T-cell (primary cell): ENCODE data around the gene CTSH. TPM values are rescaled to one million over a fixed set of nuclear protein-coding genes. Genes with fewer than 3 reads are reported as not detected.
A peak's percentile ranks its signal among the peaks of the same experiment; 100 is the strongest.

Experiments
- ATAC-seq, 4 experiments: fragments of 200-7000 bp in 3 of 4; fragments of 150-1000 bp in 1 of 4; cut with Tn5 transposase; replicated peaks in 1 of 4; 1 replicate in 3 of 4; 2 replicates in 1 of 4; pipeline ENCODE4 v1.10.0; 2021; ENCODE audit warnings: moderate library complexity in 3 of 4, mild to moderate bottlenecking in 2 of 4, moderate number of reproducible peaks in 1 of 4
- CTCF ChIA-PET, 2 donors: fragments of 300-600 bp; sonication (Branson Sonifier 250); formaldehyde crosslinking; loops; one replicate each; lab custom pipeline; 2022; ENCODE audit warnings: antibody characterized with exemption in 2 of 2; lab: Charles Lee
- POLR2A ChIA-PET, 2 donors: fragments of 300-600 bp; sonication (Branson Sonifier 250); formaldehyde crosslinking; loops; one replicate each; lab custom pipeline; 2022; ENCODE audit warnings: antibody characterized with exemption in 2 of 2; lab: Charles Lee
- DNase-seq, 35 experiments: peaks; one replicate each; pipeline versions ENCODE4 v3.0.0 to v3.0.0-alpha.2; 2013 to 2023
- H3K27ac ChIP-seq: one replicate; pipeline ENCODE4 v1.5.1; 2013; ENCODE audit warnings: low read length
- H3K27me3 ChIP-seq, 2 experiments: replicated peaks in 1 of 2; 1 replicate in 1 of 2; 2 replicates in 1 of 2; pipeline versions ENCODE4 v1.6.1 to v1.7.0; 2013; ENCODE audit warnings: low read length in 1 of 2, mixed read lengths in 1 of 2; ENCODE audit not compliant: control insufficient read depth in 2 of 2, insufficient read depth in 2 of 2; ENCODE audit errors: extremely low read depth in 1 of 2
- H3K36me3 ChIP-seq, 2 donors: 1 replicate in 1 of 2; 2 replicates in 1 of 2; pipeline versions ENCODE4 v1.6.1 to v1.7.0; 2013; ENCODE audit warnings: low read length in 1 of 2; ENCODE audit not compliant: control insufficient read depth in 2 of 2, insufficient read depth in 1 of 2; ENCODE audit errors: extremely low read depth in 1 of 2
- H3K4me1 ChIP-seq, 2 experiments: 1 replicate in 1 of 2; 2 replicates in 1 of 2; pipeline versions ENCODE4 v1.6.1 to v1.7.0; 2013; ENCODE audit warnings: low read length in 2 of 2, mixed read lengths in 1 of 2; ENCODE audit not compliant: insufficient read depth in 2 of 2, control insufficient read depth in 1 of 2; ENCODE audit errors: extremely low read depth in 1 of 2
- H3K4me3 ChIP-seq, 2 donors: 1 replicate in 1 of 2; 2 replicates in 1 of 2; pipeline versions ENCODE4 v1.5.1 to v1.7.0; 2013; ENCODE audit warnings: mild to moderate bottlenecking in 2 of 2, low read length in 1 of 2, moderate library complexity in 1 of 2; ENCODE audit not compliant: control insufficient read depth in 1 of 2; ENCODE audit errors: extremely low read depth in 1 of 2
- H3K9me3 ChIP-seq: 2 replicates; pipeline ENCODE4 v1.7.0; 2013
- H3K27ac Mint-ChIP-seq, 2 donors: one replicate each; pipeline ENCODE4 v1.8.0; 2020 to 2021; ENCODE audit warnings: mild to moderate bottlenecking in 2 of 2, mixed read lengths in 2 of 2
- H3K27me3 Mint-ChIP-seq, 2 donors: one replicate each; pipeline ENCODE4 v1.8.0; 2021 to 2022; ENCODE audit warnings: mixed read lengths in 2 of 2
- H3K36me3 Mint-ChIP-seq: one replicate; pipeline ENCODE4 v1.8.0; 2021; ENCODE audit warnings: mixed read lengths
- H3K4me1 Mint-ChIP-seq, 3 donors: one replicate each; pipeline ENCODE4 v1.8.0; 2020 to 2022; ENCODE audit warnings: mixed read lengths in 3 of 3, mild to moderate bottlenecking in 1 of 3
- H3K4me3 Mint-ChIP-seq, 3 donors: one replicate each; pipeline ENCODE4 v1.8.0; 2020 to 2022; ENCODE audit warnings: mild to moderate bottlenecking in 3 of 3, mixed read lengths in 3 of 3, moderate library complexity in 3 of 3
- H3K9me3 Mint-ChIP-seq, 3 donors: one replicate each; pipeline ENCODE4 v1.8.0; 2020 to 2022; ENCODE audit warnings: mixed read lengths in 3 of 3
- WGBS: methylation state at CpG from one replicate; pipeline ENCODE4 v1.1.5; 2013; ENCODE audit warnings: missing lambda C conversion rate; ENCODE audit not compliant: insufficient coverage; 5-methylcytosine and 5-hydroxymethylcytosine counted together
- total RNA-seq, 35 experiments: library from RNA in 6 of 35; stranded (reverse) in 6 of 35; fragments of 120-200 nt in 1 of 35; gene quantifications; one replicate each; pipeline versions ENCODE4 v1.2.1 to v1.2.4 and lab custom pipeline; 2013 to 2026

CTSH gene
- total RNA-seq, 5 donors from 2014 or later (not counting 1 experiment from before 2014, with no cell fraction given) = 8.5 to 49.7 (median 19.2) TPM

DNA sequence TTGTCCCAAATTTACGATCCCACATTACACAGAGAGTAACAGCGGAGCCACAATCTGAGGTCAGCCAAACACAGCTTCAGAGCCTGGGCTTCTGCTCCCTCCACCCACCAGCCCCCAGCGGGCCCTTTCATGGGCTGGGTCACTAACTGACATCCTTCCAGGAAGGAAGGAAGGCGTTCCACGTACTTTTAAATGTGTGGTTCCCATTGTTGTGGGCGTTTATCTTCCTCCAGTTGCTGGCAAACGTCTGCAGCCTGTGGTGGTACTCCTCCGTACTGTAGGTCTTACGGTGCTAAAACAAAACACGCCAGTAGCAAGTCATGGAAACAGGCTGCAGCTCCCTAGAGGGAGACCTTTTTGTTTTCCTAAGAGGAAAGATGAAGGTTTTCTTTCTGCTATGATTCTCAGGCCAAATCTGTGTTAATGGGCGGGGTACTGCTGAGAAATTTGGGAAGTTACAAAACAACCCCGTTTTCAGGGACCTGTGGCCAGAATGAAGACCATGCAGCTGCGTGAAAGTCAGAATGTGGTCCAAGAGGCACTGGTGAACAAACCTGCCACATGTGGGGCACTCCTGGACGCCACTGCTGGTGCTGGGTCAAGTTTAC is 7.6 kb downstream of the CTSH start:
- Mint-ChIP-seq H3K27ac (peak overlapping the region; percentile 73 to 78), H3K9me3 (no peaks in the 10 kb centered on the region), H3K27me3 (peaks cover 4 to 10% of the 10 kb centered on the region in 2 donors), H3K4me3 (peak overlapping the region in 1 of 3 donors; percentile 40), H3K36me3 (peaks cover 3% of the 10 kb centered on the region), H3K4me1 (peaks cover 13 to 27% (median 13%) of the 10 kb centered on the region in 3 donors)
- DNase-seq = no peak
- ChIA-PET POLR2A (no interaction called here), CTCF (interaction anchor here in 1 of 2 donors (0.6 kb wide), 1 partner anchor 181 kb away, joined by 3 read pairs; no protein-coding TSS in a partner anchor)
- H3K4me3 ChIP-seq = no peak overlapping the region
- no peak overlapping the region for H3K27ac ChIP-seq
- H3K36me3 ChIP-seq = no peaks in the 10 kb centered on the region
- H3K27me3 ChIP-seq = peaks cover 0 to 4% of the 10 kb centered on the region in 2 experiments
- ATAC-seq = peak in 3 of 4 experiments; percentile 33 to 50 (median 42)
- WGBS = 22% methylated on average over 12 of the region's 14 CpGs
- no peaks in the 10 kb centered on the region for H3K9me3 ChIP-seq
- H3K4me1 ChIP-seq = peaks cover 5 to 14% of the 10 kb centered on the region in 2 experiments

DNA sequence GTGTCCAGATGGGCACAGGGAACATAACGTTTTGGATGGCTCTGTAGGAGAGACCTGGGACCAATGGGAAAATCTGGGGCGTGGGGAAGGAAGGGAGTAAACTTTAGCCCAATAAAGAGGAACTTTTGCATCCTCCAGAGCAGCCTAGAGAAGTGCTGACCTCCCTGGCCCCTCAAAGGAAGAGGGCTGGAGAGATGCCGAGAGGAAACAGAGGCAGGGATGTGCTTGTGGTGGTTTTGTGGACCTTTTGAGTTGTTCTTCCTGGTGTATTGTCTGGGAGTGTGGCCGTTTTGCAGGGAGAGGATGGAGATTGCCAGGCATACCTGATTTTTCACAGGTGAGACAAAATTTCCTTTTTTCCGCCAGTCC is 10.2 kb downstream of the CTSH start:
- H3K9me3 ChIP-seq = no peaks in the 10 kb centered on the region
- H3K4me3 ChIP-seq = no peak overlapping the region
- H3K27ac ChIP-seq = no peak overlapping the region
- Mint-ChIP-seq H3K9me3 (no peaks in the 10 kb centered on the region), H3K36me3 (peaks cover 3% of the 10 kb centered on the region), H3K4me1 (peaks cover 13 to 24% (median 13%) of the 10 kb centered on the region in 3 donors), H3K4me3 (no peak overlapping the region), H3K27ac (no peak overlapping the region), H3K27me3 (peaks cover 4 to 10% of the 10 kb centered on the region in 2 donors)
- no peak for ATAC-seq
- H3K27me3 ChIP-seq = peaks cover 0 to 4% of the 10 kb centered on the region in 2 experiments
- no peak for DNase-seq
- no peaks in the 10 kb centered on the region for H3K36me3 ChIP-seq
- H3K4me1 ChIP-seq = peaks cover 5 to 12% of the 10 kb centered on the region in 2 experiments
- ChIA-PET CTCF (no interaction called here), POLR2A (no interaction called here)
- WGBS = 67% methylated on average over 3 of the region's 5 CpGs

DNA sequence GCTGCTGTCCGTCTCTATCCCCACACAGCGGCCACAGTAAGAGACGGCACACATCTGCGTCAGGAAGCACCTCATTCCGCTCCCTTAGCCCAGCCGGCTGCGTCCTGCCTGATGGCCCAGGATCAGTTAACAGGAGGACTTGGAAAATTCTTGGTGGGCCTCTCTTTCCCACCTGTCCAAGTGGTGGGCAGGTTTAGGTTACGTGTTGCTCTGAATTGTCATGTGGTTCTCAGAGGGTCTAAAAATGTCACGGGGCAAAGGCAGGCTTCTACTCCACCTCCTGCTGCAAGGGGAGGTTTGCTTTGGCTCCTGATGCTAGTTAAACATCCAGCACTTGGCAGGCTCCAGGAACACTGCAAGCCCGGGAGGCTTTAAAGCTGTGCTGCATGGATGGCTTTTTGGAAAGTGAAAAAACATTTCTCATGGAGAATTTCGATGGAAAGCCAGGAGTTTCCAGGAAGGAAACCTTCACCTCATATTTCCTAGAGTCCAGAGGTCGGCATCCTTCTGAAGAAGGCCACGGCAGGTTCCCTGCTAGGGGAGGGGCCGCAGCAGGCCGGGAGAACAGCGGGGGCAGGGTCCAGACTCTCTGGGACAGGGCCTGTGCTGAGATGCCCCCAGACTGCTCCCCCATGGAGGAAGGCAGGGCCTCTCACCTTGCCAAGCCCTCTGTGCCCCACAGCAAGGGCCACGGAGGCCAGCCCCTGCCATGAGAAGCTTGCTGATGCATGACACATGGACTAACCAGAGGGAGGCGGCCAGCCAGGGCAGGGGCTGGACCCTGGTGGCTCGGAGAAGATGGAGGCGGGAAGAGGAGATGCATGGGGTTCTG is 10.8 kb downstream of the CTSH start:
- no peak overlapping the region for H3K4me3 ChIP-seq
- Mint-ChIP-seq H3K27me3 (peaks cover 4 to 7% of the 10 kb centered on the region in 2 donors), H3K36me3 (peaks cover 3% of the 10 kb centered on the region), H3K27ac (no peak overlapping the region), H3K4me1 (peaks cover 8 to 19% (median 11%) of the 10 kb centered on the region in 3 donors), H3K4me3 (no peak overlapping the region), H3K9me3 (no peaks in the 10 kb centered on the region)
- ChIA-PET CTCF (no interaction called here), POLR2A (no interaction called here)
- no peaks in the 10 kb centered on the region for H3K36me3 ChIP-seq
- no peak overlapping the region for H3K27ac ChIP-seq
- ATAC-seq (no peak), DNase-seq (no peak)
- peaks cover 3 to 7% of the 10 kb centered on the region in 2 experiments for H3K4me1 ChIP-seq
- 89% methylated on average over 16 of the region's 20 CpGs for WGBS
- H3K9me3 ChIP-seq = no peaks in the 10 kb centered on the region
- peaks cover 0 to 4% of the 10 kb centered on the region in 2 experiments for H3K27me3 ChIP-seq

DNA sequence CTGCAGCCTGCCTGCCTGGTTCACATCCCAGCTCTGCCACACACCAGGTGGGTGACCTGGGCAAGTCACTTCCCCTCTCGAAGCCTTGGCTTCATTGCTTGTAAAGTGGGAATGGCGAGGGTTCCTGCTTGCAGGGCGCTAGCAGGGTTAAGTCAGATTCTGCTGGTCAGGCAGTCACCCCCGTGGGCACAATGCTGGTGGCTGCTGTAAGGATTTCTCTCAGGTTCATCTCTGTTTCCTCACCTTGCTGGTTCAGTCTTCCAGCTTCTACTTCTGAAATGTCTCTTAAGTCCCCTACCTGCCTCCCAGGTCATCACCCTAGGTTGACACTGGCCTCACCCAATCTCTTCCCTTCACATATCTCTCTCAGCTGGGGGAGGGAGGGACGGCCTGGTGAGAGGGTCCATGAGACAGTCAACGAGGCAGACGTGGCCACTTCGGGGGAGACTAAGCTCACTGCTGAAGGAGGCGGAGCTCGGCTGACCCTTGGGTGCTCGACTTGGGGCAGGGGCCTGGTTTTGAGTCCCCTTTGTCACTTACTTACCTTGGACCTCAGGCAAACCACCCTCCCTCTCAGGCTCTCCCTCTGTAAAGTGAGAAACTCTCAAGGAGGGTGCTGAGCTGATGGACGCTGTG is 11.5 kb downstream of the CTSH start:
- no peaks in the 10 kb centered on the region for H3K9me3 ChIP-seq
- peaks cover 0 to 4% of the 10 kb centered on the region in 2 experiments for H3K27me3 ChIP-seq
- DNase-seq = no peak
- no peaks in the 10 kb centered on the region for H3K36me3 ChIP-seq
- Mint-ChIP-seq H3K27me3 (peaks cover under 1 to 2% of the 10 kb centered on the region in 2 donors), H3K4me3 (no peak overlapping the region), H3K36me3 (peaks cover 2% of the 10 kb centered on the region), H3K9me3 (no peaks in the 10 kb centered on the region), H3K4me1 (peaks cover 2 to 12% (median 6%) of the 10 kb centered on the region in 3 donors), H3K27ac (no peak overlapping the region)
- no peak overlapping the region for H3K4me3 ChIP-seq
- WGBS = 85% methylated on average over 9 of the region's 12 CpGs
- H3K4me1 ChIP-seq = peaks cover 2 to 7% of the 10 kb centered on the region in 2 experiments
- no peak overlapping the region for H3K27ac ChIP-seq
- ATAC-seq = no peak
- ChIA-PET POLR2A (no interaction called here), CTCF (no interaction called here)

DNA sequence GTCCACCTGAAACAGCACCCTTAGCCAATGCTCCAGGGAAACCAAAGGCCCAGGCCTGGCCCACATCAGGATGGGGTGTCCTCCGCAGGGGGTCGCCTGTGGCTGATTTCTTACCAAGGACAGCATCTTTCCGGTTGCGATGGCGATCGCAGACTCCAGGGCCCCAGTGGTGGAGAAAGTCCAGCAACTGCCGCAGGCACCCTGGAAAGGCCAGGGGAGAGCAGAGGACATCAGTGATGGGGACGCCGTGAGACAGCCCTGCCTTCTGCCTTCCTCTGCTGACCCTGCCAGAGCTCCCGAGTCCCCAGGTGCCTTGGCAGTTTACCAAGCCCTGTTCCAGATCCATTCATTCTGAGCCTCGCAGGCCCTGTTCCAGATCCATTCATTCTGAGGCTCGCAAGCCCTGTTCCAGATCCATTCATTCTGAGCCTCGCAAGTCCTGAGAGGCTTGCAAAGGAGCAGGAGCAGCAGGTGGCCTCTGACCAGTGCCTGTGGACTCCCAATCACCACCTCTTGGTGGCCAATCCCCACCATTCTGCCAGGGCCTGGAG is 12.5 kb downstream of the CTSH start:
- WGBS = 95% methylated on average over 13 of the region's 13 CpGs
- Mint-ChIP-seq H3K36me3 (no peaks in the 10 kb centered on the region), H3K27me3 (no peaks in the 10 kb centered on the region), H3K27ac (no peak overlapping the region), H3K4me3 (no peak overlapping the region), H3K4me1 (peaks cover 3 to 6% (median 5%) of the 10 kb centered on the region in 3 donors), H3K9me3 (no peaks in the 10 kb centered on the region)
- H3K4me1 ChIP-seq = peaks cover 2 to 3% of the 10 kb centered on the region in 2 experiments
- no peak overlapping the region for H3K4me3 ChIP-seq
- DNase-seq (no peak), ATAC-seq (no peak)
- peaks cover 0 to 4% of the 10 kb centered on the region in 2 experiments for H3K27me3 ChIP-seq
- no peaks in the 10 kb centered on the region for H3K36me3 ChIP-seq
- no peaks in the 10 kb centered on the region for H3K9me3 ChIP-seq
- no peak overlapping the region for H3K27ac ChIP-seq
- CTCF ChIA-PET = no interaction called here
- POLR2A ChIA-PET = no interaction called here
